Erythroblast (primary cell): ENCODE data around the gene GABBR2.

Experiments
- DNase-seq, 2 experiments: peaks; one replicate each; lab custom pipeline; 2025; lab: John Stamatoyannopoulos, UW
- GATA1 ChIP-seq: IDR thresholded peaks from 2 replicates; pipeline ENCODE4 v1.6.1; 2011; ENCODE audit warnings: low read depth, mild to moderate bottlenecking, control low read depth, low read length, moderate library complexity
- POLR2A ChIP-seq: IDR thresholded peaks from 2 replicates; pipeline ENCODE4 v1.6.1; 2011; ENCODE audit warnings: mild to moderate bottlenecking, low read length

Gene GABBR2

DNA sequence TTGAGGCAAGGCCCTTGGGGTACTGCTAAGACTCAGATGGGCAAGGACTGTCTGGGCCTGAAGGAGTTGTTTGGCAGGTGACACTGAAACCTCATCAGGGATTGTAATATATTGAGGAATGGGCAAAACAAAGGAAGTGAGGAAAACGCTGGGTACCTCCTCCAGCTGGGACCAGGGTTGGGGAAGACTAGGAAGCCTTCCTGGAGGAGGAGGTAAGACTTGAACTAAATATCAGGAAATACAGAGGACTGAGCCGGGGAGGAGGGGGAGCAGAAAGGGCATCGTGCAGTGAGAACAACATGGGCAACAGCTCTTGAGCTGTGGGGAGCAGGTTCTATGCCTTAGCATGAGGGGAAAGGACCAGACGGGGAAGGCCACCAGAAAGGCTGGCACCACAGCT, 144.0 kb downstream of the GABBR2 start:
- TF ChIP-seq GATA1 = no peak
- no peak for TF ChIP-seq POLR2A
- no peak for DNase-seq

DNA sequence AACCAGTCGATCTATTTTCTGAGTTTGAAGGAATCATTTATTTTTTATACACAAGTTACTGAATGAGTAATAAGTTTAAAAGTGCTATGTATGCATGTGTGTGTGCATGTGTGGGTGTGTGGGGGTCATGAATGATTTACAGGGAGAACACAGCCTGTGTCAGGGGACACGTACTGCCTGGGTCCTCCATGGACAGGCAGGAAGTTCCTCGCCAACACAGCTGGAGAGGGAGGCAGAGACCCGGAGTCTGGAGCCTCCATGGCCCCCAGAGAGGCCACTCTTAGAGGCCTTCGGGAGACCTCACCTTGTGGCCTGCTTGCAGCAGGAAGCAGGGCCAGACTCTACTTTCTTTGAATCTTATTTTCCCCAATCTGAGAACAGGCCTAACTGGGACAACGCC, 144.7 kb downstream of the GABBR2 start:
- TF ChIP-seq GATA1 (no peak), POLR2A (no peak)
- no peak for DNase-seq

DNA sequence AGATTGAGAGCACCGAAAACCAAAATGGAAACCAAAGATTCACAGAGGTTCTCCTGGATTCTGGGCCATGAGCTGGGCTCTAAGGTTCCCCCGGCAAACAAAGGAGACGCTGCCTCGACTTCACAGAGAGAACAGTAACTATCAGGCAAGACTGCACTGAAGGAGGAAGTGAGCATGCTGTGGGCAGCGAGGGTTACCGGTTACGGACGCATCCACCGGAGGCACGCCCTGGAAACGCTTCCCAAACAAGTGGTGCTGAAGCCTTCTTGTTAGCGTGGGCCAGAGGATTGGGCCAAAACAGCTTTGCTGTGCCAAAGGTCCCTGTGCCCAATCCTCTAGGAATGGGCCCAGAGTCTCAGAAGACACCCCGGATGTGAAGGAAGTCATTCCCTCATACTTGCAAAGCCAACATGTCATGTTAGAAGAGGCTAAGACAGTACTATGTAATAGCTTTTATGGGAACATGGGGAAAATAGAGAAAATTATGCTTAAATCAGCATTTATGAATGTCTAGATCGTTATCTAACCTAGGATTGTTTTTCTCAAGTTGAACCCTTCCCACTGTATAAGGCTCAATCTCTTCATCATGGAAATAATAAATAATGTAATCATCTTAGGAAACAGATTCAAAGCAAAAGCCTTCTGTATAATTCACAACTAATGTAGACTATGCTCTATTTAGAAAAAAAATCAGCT, 145.4 kb downstream of the GABBR2 start:
- TF ChIP-seq POLR2A (no peak), GATA1 (no peak)
- DNase-seq = no peak

DNA sequence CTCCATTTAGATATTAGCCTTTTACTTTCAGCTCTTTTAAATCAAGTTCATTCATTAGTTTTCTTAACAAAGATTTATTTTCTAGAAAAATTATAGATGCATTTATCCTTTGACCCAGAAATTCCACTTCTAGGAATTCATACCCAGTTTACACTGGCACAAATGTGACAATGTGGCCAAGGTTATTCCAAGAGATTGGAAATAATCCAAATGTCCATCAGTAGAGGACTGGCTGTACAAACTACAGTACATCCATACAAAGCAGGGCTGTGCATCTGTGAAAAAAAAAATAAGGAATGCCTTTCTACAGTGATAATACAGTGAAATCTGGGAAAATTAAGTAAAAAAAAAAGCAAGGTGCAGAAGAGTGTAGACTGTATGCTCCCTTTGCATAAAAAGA, 149.2 kb downstream of the GABBR2 start:
- no peak for DNase-seq
- TF ChIP-seq GATA1 (no peak), POLR2A (no peak)

DNA sequence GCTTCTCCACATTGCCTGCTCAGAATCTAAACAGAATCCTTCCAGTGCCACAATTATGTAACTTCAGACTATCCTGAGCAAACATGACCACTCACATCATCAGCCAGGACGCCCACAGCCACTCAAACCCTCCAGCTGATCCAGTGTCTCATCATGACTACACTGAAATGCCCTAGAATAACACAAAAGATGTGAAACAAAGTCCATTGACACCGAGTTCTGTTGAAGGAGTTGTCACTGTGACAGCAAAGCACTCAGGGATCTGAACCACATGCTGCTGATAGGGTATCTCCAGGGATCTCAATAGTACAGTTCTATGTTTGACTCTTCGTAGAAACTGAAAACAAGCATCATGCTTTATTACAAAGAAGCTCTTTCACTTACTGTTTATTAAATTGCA, 150.2 kb downstream of the GABBR2 start:
- no peak for TF ChIP-seq GATA1
- no peak for DNase-seq

DNA sequence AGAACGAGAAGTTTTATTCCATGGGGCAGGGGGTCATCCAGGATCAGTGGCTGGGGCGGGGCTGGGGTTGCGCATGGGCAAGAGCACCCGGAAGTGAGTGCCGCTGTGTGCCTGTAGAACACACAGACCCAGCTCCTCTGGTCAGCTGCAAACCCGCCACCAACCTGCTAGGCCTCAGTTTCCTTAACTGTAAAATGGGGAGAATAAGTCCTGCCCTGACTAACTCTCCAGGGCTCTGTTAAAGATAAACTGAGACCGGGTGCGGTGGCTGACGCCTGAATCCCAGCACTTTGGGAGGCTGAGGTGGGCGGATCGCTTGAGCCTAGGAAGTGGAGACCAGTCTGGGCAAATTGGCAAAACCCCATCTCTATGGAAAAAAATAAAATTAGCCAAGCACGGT, 152.2 kb downstream of the GABBR2 start:
- no peak for DNase-seq
- no peak for TF ChIP-seq POLR2A
- TF ChIP-seq GATA1 = no peak

DNA sequence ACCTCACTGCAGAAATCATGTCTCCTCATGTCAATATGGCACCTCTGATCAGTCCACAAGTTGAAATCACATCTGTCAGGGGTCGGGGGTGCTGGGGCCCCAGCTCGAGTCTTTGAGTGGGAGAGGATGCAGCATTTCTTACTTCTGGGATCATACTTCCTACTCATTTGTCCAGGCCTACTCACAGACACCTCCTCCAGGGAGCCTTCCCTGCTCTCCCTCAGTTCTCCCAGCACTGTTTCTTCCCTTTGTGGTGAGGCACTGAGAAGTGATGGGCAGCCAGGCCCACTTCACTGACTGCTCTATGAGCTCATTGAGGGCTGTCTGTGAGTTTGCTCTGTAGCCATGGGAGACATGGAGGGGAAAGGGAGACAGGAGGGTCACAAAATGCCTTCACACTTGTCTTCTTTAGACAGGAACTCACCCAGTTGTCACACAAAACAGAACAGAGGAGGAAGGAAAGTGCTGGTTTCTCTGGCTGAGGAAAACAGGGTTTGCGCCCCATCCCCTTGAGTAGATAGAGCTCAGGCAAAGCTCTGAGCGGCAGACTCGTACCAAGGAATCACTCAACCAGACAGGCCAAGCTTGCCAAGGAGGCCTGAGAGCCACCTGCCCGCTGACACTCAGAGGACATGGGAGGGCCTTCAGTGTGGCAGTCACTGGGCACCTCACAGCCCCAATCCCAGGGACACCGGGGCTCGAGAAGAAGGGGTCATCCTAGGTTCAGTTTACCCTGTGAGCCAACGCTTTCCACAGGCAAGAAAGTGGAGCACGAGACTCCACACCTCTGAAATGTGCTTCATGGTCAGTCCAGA, 152.9 kb downstream of the GABBR2 start:
- TF ChIP-seq GATA1 (no peak), POLR2A (no peak)
- DNase-seq = no peak

DNA sequence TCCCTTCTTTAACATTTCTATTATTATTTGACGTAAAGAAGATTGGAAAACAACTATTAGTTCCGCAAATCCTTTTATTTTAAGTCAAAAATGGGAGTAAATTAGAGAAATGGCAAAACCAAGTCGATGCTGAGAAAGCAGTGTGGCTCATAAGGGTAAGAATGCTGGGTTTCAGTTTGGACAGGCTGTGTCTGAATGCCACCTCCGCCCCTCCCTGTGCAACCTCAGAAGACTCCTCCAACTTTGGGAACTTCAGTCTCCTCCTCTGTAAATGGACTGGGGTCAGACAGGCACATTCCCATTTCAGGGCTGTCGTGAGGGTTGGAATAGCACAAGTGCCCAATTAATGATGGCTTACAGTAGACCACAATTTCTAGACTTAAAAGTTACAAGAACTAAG, 154.0 kb downstream of the GABBR2 start:
- DNase-seq = no peak
- TF ChIP-seq POLR2A = no peak
- TF ChIP-seq GATA1 = no peak

DNA sequence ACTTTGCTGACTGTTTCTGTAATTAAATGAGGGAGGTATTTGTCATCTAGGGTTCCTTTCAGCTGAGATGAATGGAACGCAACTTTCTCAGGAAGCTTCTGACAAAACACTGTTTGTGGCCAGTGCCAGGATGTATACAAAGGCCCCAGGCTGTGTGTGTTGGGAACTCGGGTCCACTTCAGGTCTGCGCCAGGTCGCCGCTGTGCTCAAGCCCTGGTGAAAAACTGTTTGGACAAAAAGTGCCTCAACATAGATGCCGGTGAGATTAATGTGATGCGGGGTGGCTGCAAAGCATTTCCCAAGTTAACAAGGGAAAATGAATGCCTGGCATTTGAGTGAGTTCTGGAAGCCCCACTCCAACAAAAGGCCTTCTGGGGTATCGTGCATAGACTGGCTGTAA, 156.4 kb downstream of the GABBR2 start:
- TF ChIP-seq GATA1 = no peak
- no peak for TF ChIP-seq POLR2A
- DNase-seq = no peak

DNA sequence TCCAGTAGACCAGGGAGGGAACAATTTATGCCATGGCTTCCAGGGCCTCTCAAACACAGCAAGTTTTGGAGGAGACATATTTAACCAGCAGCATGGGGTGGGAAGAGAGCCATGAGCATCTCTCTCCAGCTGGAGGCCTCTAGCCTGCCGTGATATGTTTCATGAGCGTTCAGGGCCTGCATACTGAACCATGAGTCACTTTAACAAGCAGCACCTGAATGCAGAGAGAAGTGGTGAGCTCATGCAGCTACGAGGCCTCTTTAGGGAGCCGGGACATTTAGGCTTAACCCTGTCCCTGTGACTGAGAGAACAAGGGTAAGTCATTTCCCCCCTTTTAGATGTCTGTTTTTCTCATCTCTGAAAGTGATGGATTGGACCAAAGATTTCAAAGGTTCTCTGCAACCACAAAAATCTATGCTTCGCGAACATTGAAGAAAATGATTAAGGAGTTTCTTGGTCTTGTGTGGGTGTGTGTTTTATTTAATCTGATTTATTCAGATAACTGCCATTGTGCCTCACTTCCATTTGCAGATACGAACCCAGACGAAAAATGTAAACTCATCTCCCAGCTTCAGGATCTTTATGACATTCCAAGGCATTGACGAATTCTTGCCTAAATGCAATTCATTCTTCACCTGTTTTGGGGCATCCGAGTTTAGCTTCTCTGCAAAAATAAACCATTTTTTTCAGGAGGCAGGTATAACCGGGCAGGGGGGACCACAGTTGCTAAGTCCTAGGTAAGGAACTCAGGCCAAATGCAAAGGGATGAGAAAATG, 157.0 kb downstream of the GABBR2 start:
- no peak for TF ChIP-seq POLR2A
- TF ChIP-seq GATA1 = no peak
- no peak for DNase-seq

DNA sequence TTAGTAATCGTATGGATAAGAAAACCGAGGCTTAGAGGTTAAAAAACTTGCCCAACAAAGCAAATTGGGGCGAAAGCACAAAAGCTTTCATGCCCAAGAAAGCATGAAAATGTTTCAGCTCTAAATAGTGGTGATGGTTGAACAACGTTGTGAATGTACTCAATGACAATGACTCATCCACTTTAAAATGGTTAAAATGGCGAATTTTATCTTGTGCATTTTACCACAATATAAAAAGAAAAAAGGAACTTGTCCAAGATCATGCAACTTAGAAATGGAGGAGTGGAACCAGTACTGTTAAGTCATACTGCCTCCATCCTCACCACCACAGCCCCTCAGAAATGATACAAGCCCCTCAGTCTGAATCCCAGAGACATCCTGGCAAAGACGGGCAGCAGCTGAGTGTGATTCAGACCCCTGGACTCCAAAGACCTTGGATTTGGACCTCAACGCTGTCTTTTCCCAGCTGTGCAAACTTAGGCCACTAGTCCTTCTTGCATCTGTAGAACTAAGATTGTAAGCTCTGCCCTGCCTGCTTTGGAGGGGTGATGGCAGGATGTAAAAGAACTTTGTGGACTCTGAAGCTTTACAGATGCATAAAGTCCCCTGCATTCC, 158.4 kb downstream of the GABBR2 start:
- no peak for TF ChIP-seq GATA1
- no peak for TF ChIP-seq POLR2A
- DNase-seq = no peak

DNA sequence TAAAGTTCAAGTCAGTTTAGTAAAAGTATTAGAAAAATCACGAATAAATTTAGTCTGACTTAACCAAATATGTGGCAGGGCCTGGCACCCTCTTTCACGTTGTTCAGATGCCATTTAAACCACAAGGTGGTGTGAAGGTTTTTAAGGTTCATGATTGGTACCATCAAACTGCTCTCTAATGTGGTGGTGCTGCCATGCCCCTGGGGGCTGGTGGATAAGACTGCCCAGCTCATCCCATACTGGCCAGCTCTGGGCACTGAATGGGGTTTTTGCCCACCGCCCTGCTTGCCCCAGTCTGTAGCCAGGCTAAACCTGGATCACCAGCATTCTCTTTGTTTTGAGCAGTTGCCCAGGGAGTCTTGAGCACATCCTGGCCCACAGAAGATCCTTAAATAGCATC, 159.3 kb downstream of the GABBR2 start:
- DNase-seq = no peak
- TF ChIP-seq GATA1 = no peak
- no peak for TF ChIP-seq POLR2A

DNA sequence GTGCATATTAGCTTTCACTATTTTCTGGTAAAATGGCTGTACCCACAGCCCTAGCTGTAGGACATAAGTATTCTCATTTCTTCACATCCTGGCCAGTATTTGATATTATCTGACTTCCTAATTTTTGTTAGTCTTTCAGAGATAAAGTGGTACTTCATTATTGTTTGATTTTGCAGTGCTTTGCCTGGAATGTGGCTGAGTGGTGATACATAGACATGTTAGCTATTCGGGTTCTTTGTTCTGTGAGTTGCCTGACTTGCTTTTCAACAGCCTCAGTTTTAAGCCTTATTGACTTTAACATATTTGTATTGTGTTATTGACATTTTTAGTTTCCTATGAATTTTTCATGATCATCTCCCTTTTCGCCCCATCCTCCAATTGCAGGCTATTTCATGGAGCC, 161.1 kb downstream of the GABBR2 start:
- TF ChIP-seq POLR2A (no peak), GATA1 (no peak)
- no peak for DNase-seq
